Parathyroid adenoma (tissue), 2 donors: Measurements from ENCODE around the gene ZC3H12C.

Source experiments
- H2AFZ ChIP-seq: fragments of 300-600 bp; sonication (generic); one replicate; pipeline ENCODE4 v1.7.0; 2017; ENCODE audit warnings: antibody characterized with exemption, mild to moderate bottlenecking
- H3K27ac ChIP-seq: fragments of 300-600 bp; sonication (generic); one replicate; pipeline ENCODE4 v1.7.0; 2017
- H3K27me3 ChIP-seq: fragments of 300-600 bp; sonication (generic); one replicate; pipeline ENCODE4 v1.7.0; 2017; ENCODE audit warnings: low read length; ENCODE audit not compliant: control insufficient read depth, insufficient read depth
- H3K36me3 ChIP-seq: fragments of 300-600 bp; sonication (generic); one replicate; pipeline ENCODE4 v1.7.0; 2017; ENCODE audit warnings: low read length; ENCODE audit not compliant: control insufficient read depth, insufficient read depth
- H3K4me1 ChIP-seq: fragments of 300-600 bp; sonication (generic); one replicate; pipeline ENCODE4 v1.7.0; 2017; ENCODE audit warnings: control low read depth
- H3K4me2 ChIP-seq: fragments of 300-600 bp; sonication (generic); one replicate; pipeline ENCODE4 v1.7.0; 2017; ENCODE audit warnings: low read length
- H3K4me3 ChIP-seq: fragments of 300-600 bp; sonication (generic); one replicate; pipeline ENCODE4 v1.7.0; 2017; ENCODE audit warnings: low read depth, low read length
- H3K79me2 ChIP-seq: fragments of 300-600 bp; sonication (generic); one replicate; pipeline ENCODE4 v1.7.0; 2017; ENCODE audit warnings: control low read depth
- H3K9ac ChIP-seq: fragments of 300-600 bp; sonication (generic); one replicate; pipeline ENCODE4 v1.7.0; 2017; ENCODE audit warnings: mild to moderate bottlenecking
- H3K9me3 ChIP-seq: fragments of 300-600 bp; sonication (generic); one replicate; pipeline ENCODE4 v1.7.0; 2017; ENCODE audit warnings: low read length; ENCODE audit not compliant: control insufficient read depth
- TF ChIP-seq, protein P1 (sequence below): fragments of 300-600 bp; sonication (generic); IDR thresholded peaks from one replicate; pipeline ENCODE4 v1.7.0; 2017; ENCODE audit warnings: antibody characterized with exemption, mild to moderate bottlenecking
- donor health status: primary hyperparathyroidism.

ZC3H12C gene

DNA sequence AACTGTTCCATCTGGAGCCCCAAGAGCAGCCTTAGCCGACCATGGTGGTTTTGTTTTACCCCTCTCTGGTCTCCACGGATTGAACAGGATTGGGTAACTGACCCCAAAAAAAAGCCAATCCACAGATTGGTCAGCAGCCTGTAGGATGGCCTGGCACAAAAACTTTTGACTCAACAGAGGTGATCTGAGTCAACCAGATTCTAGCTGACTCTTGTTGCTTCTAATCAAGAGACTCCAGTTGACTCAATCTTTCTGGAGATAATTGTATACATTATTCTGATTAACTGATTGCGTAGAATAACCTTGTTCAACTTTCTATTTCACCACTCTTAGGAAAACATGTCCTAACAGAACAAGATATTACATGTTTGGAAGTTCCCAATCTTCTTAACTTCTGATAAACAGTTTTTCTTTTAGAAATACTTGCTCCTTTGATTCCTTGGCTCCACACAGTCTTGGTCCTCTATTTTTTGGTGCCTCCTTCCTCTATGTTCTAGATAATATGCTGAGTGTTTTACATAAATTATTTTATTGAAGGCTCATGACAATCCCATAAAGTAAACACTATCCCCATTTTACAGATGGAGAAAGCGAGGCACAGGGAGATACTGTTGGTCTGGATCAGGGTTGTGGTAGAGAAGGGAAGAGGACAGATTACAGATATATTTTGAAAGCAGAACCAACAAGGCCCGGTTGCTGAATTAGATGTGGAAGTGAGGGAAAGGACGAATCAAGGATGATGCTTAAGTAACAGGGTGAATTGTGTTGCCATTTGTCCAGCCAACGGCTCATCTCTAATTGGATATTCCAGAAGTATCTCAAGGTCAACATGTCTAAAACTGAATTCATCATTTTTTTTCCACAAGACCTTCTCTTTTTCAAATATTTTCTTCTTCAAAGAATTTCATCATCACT is 11.5 kb upstream of the ZC3H12C start:
- H2AFZ ChIP-seq, result no peak overlapping the region
- H3K4me1 ChIP-seq, result no peaks in the 10 kb centered on the region
- no peaks in the 10 kb centered on the region for H3K79me2 ChIP-seq
- H3K9me3 ChIP-seq, result no peaks in the 10 kb centered on the region
- no peak overlapping the region for H3K4me3 ChIP-seq
- TF ChIP-seq, protein P1, sequence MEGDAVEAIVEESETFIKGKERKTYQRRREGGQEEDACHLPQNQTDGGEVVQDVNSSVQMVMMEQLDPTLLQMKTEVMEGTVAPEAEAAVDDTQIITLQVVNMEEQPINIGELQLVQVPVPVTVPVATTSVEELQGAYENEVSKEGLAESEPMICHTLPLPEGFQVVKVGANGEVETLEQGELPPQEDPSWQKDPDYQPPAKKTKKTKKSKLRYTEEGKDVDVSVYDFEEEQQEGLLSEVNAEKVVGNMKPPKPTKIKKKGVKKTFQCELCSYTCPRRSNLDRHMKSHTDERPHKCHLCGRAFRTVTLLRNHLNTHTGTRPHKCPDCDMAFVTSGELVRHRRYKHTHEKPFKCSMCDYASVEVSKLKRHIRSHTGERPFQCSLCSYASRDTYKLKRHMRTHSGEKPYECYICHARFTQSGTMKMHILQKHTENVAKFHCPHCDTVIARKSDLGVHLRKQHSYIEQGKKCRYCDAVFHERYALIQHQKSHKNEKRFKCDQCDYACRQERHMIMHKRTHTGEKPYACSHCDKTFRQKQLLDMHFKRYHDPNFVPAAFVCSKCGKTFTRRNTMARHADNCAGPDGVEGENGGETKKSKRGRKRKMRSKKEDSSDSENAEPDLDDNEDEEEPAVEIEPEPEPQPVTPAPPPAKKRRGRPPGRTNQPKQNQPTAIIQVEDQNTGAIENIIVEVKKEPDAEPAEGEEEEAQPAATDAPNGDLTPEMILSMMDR, result no peak
- H3K9ac ChIP-seq, result no peak overlapping the region
- no peak overlapping the region for H3K27ac ChIP-seq
- no peaks in the 10 kb centered on the region for H3K27me3 ChIP-seq
- H3K4me2 ChIP-seq, result no peak overlapping the region
- no peaks in the 10 kb centered on the region for H3K36me3 ChIP-seq

DNA sequence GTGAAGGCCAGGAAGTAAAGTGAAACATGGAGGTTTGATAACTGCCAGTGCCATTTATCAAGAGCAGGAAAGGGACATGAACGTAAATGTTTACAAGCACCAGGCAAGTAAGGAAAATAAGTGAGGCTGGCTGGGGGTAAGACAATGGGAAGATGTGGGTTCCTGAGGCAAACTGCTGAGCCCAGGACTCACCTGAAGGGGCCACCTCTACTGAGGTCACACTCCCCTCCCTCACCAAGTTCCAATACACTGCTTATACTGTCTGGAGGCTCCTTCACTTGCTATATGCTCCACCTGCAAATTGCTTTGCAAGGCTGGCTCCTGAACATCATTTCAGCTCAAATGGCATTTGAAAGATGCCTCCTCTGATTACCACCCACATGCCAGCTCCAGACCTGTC is 10.3 kb upstream of the ZC3H12C start:
- H3K27ac ChIP-seq, result no peak overlapping the region
- TF ChIP-seq, protein P1, result no peak
- no peaks in the 10 kb centered on the region for H3K9me3 ChIP-seq
- no peak overlapping the region for H3K9ac ChIP-seq
- no peaks in the 10 kb centered on the region for H3K79me2 ChIP-seq
- H3K36me3 ChIP-seq, result no peaks in the 10 kb centered on the region
- no peak overlapping the region for H2AFZ ChIP-seq
- no peak overlapping the region for H3K4me3 ChIP-seq
- no peaks in the 10 kb centered on the region for H3K27me3 ChIP-seq
- no peaks in the 10 kb centered on the region for H3K4me1 ChIP-seq
- no peak overlapping the region for H3K4me2 ChIP-seq

DNA sequence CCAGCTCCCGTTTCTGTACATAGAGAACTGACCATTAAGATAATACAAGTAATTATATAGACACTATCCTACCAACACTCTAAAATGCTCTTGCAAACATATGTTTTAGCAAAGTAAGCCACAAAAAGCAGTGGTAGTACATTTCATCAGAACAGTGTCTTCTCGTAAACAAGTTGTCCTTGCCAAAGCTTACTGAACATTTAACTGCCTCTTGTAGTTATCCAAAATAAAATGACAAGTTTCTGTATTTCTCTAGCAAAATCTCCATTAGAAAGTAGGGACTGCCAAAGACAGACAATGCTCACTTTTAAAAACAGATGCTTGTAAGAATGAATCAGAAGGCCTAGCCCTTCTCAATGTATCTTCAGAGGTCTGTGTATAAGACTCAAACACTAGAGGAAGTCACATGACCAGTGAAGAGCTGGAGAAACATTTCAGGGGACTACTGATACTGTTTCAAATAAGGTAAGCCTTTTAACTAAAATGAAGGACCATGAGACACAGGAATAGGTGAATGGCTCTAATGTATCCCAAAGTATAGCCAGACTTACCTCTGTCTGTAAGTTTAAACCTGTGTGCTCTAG is 7.8 kb upstream of the ZC3H12C start:
- H3K27ac ChIP-seq, result no peak overlapping the region
- no peaks in the 10 kb centered on the region for H3K36me3 ChIP-seq
- no peaks in the 10 kb centered on the region for H3K9me3 ChIP-seq
- H2AFZ ChIP-seq, result no peak overlapping the region
- TF ChIP-seq, protein P1, result no peak
- no peaks in the 10 kb centered on the region for H3K4me1 ChIP-seq
- no peak overlapping the region for H3K9ac ChIP-seq
- H3K4me3 ChIP-seq, result no peak overlapping the region
- no peaks in the 10 kb centered on the region for H3K27me3 ChIP-seq
- H3K79me2 ChIP-seq, result no peaks in the 10 kb centered on the region
- no peak overlapping the region for H3K4me2 ChIP-seq

DNA sequence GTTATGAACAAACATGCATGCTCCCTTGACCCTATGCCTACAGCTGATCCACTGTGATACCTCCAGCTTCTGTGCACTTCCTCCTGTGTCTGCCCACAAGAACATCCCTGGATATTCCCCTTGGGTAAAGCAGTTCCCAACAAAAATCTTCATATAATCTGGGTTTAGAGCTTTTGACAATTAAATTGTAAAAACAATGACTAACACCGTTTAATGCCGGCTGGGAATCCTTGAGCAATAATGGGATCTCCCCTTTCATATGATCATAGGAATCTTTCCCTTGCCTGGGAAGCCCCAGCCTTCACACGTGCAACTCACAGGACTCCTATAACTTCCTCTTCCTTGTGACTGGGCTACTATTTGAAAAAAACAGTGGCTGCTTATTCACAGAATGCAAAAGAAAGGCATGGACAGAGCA is 6.3 kb upstream of the ZC3H12C start:
- H3K27ac ChIP-seq, result no peak overlapping the region
- H3K4me1 ChIP-seq, result peaks cover 1% of the 10 kb centered on the region
- TF ChIP-seq, protein P1, result no peak

More for the DNA sequence above, 6.3 kb upstream of the ZC3H12C start:
- H3K79me2 ChIP-seq, result no peaks in the 10 kb centered on the region
- no peak overlapping the region for H2AFZ ChIP-seq
- H3K27me3 ChIP-seq, result no peaks in the 10 kb centered on the region
- H3K9me3 ChIP-seq, result no peaks in the 10 kb centered on the region
- H3K9ac ChIP-seq, result no peak overlapping the region
- no peak overlapping the region for H3K4me2 ChIP-seq
- no peak overlapping the region for H3K4me3 ChIP-seq
- H3K36me3 ChIP-seq, result no peaks in the 10 kb centered on the region
